ENCODE measurements around the gene TAS2R7. TPM values are rescaled to one million over a fixed set of nuclear protein-coding genes. Genes with fewer than 3 reads are reported as not detected.

TAS2R7 gene
- polyA plus RNA-seq, 2 of the 4 experiments (the other 2 are of a cell fraction) = not detected

- TF ChIP-seq REST (IDR thresholded peaks at IDR 0.05) (no peak), TP53 (CRISPR knock-in tag; IDR thresholded peaks at IDR 0.05) (no peak), JUNB (IDR thresholded peaks at IDR 0.05) (no peak)
Observed at GRCh38 chr12:10824957-10825356, 22.5 kb upstream of the TAS2R7 start (continued).

GRCh38 chr12:10811883-10812536 lies 9.6 kb upstream of the TAS2R7 start:
- WGBS (ENCODE audit: missing lambda C conversion rate) = 12% methylated on average over 3 of the region's 3 CpGs
- ATAC-seq (no peak), FAIRE-seq (no peak), DNase-seq (ENCODE audit: low read depth in 1 of 2, low spot score in 1 of 2) (no peak)
- Histone ChIP-seq H3K4me3 (no peak overlapping the region), H3K27ac (no peak overlapping the region), H3K9me3 (no peaks in the 10 kb centered on the region), H3K4me1 (no peaks in the 10 kb centered on the region), H3K4me2 (no peak overlapping the region)
- CTCF ChIA-PET = no interaction called here
- POLR2A ChIA-PET = no interaction called here
- peak; percentile 89 for TF ChIP-seq CBX8 (IDR thresholded peaks at IDR 0.05)
- peak; percentile 97 for TF ChIP-seq RNF2 (IDR thresholded peaks at IDR 0.05; ENCODE audit: borderline replicate concordance, low read depth)
- no peak for TF ChIP-seq HDAC2 (IDR thresholded peaks at IDR 0.05)
- no peak for TF ChIP-seq MAX (IDR thresholded peaks at IDR 0.05)
- peak; percentile 23 for TF ChIP-seq ZFP36 (IDR thresholded peaks at IDR 0.05; ENCODE audit: borderline replicate concordance, partially characterized antibody)
- no peak for TF ChIP-seq CHD2 (IDR thresholded peaks at IDR 0.05; ENCODE audit: low read length, partially characterized antibody)
- TF ChIP-seq RARB (CRISPR knock-in tag; IDR thresholded peaks at IDR 0.05) = no peak
- no peak for TF ChIP-seq JUN (IDR thresholded peaks at IDR 0.05)
- TF ChIP-seq TFCP2L1 (CRISPR knock-in tag; IDR thresholded peaks at IDR 0.05) = no peak
- TF ChIP-seq REST (IDR thresholded peaks at IDR 0.05) = no peak
- no peak for TF ChIP-seq FOXS1 (CRISPR knock-in tag; IDR thresholded peaks at IDR 0.05)
- no peak for TF ChIP-seq HOXB5 (CRISPR knock-in tag; IDR thresholded peaks at IDR 0.05)
- no peak for TF ChIP-seq MYC (IDR thresholded peaks at IDR 0.05; ENCODE audit: borderline replicate concordance, low read length)
- TF ChIP-seq NFE2L2 (conservative IDR thresholded peaks at IDR 0.05; ENCODE audit: low read length) = no peak
- no peak for TF ChIP-seq HOXA7 (CRISPR knock-in tag; IDR thresholded peaks at IDR 0.05)
- no peak for TF ChIP-seq PHF8 (IDR thresholded peaks at IDR 0.05; ENCODE audit: borderline replicate concordance, low read depth)
- TF ChIP-seq JUNB (IDR thresholded peaks at IDR 0.05) = no peak
- TF ChIP-seq E2F6 (IDR thresholded peaks at IDR 0.05; ENCODE audit: borderline replicate concordance, low read depth) = no peak
- TF ChIP-seq FOSB (CRISPR knock-in tag; IDR thresholded peaks at IDR 0.05) = no peak
- no peak for TF ChIP-seq KDM1A (IDR thresholded peaks at IDR 0.05; ENCODE audit: low read depth)
